GM21529 (cell line): ENCODE results near the gene CTDP1.

Source experiments
- ATAC-seq: cut with Tn5 transposase; IDR thresholded peaks from one replicate; pipeline ENCODE4 v1.9.1; 2021; ENCODE audit not compliant: unreplicated experiment

The CTDP1 gene

GRCh38 chr18:79697178-79697577 lies 17.6 kb downstream of the CTDP1 start:
- no peak for ATAC-seq

- no peak for ATAC-seq
These were observed 18.4 kb downstream of the CTDP1 start for GRCh38 chr18:79697976-79698375.

- no peak for ATAC-seq
These were observed 19.2 kb downstream of the CTDP1 start for GRCh38 chr18:79698668-79699335.

- ATAC-seq = no peak
These were observed 20.1 kb downstream of the CTDP1 start for GRCh38 chr18:79699653-79700052.

GRCh38 chr18:79702906-79703305 lies 23.3 kb downstream of the CTDP1 start:
- ATAC-seq = no peak

- no peak for ATAC-seq
These were observed 25.0 kb downstream of the CTDP1 start for GRCh38 chr18:79704631-79705030.

GRCh38 chr18:79705272-79705671 lies 25.7 kb downstream of the CTDP1 start:
- no peak for ATAC-seq

- no peak for ATAC-seq
These were observed 26.4 kb downstream of the CTDP1 start for GRCh38 chr18:79706006-79706405.

- ATAC-seq = no peak
These were observed 27.1 kb downstream of the CTDP1 start for GRCh38 chr18:79706658-79707057.

GRCh38 chr18:79707239-79707638 lies 27.6 kb downstream of the CTDP1 start:
- ATAC-seq = no peak

GRCh38 chr18:79707671-79708070 lies 28.1 kb downstream of the CTDP1 start:
- no peak for ATAC-seq

- ATAC-seq = no peak
These were observed 28.8 kb downstream of the CTDP1 start for GRCh38 chr18:79708412-79708811.

GRCh38 chr18:79712206-79712857 lies 32.7 kb downstream of the CTDP1 start:
- no peak for ATAC-seq

- no peak for ATAC-seq
These were observed 33.7 kb downstream of the CTDP1 start for GRCh38 chr18:79713341-79713740.

GRCh38 chr18:79714531-79715240 lies 35.1 kb downstream of the CTDP1 start:
- ATAC-seq = no peak

GRCh38 chr18:79715280-79715679 lies 35.7 kb downstream of the CTDP1 start:
- no peak for ATAC-seq

GRCh38 chr18:79717059-79717458 lies 37.5 kb downstream of the CTDP1 start:
- no peak for ATAC-seq

GRCh38 chr18:79717555-79718074 lies 38.0 kb downstream of the CTDP1 start:
- no peak for ATAC-seq

- ATAC-seq = no peak
These were observed 38.5 kb downstream of the CTDP1 start for GRCh38 chr18:79718126-79718525.

GRCh38 chr18:79718878-79719477 lies 39.4 kb downstream of the CTDP1 start:
- no peak for ATAC-seq
